Cardiac septum (tissue), 1 donor: Measurements from ENCODE around the gene ODF2. TPM values are rescaled to one million over a fixed set of nuclear protein-coding genes. Genes with fewer than 3 reads are reported as not detected.
"Not testable (repeated sequence)": the region's sequence is repeated elsewhere in the genome, so short reads cannot be mapped to it uniquely, and the experiment has no call there.

Experiments
- DNase-seq: peaks from one replicate; pipeline ENCODE4 v3.0.0-alpha.2; 2020; ENCODE audit warnings: low spot score
- intact Hi-C: fragments of 100-400 bp; cut with DNase I; formaldehyde crosslinking; loops from one replicate; pipeline ENCODE4 v1.14.0; 2022
- total RNA-seq: library from RNA; stranded (reverse); fragmentation: NEBNext Ultra II Directional; extraction: Animal tissue kit (Norgen Biotek cat#: 25700); gene quantifications from one replicate; pipeline ENCODE4 v1.2.1, GENCODE V29; 2021
- donor health status: DM: no; HTN: no; CAD: no.

ODF2 gene
- total RNA-seq, 1 donor from 2014 or later, result 20.8 TPM

GRCh38 chr9:128470560-128470959, 14.8 kb downstream of the ODF2 start:
- no peak for DNase-seq
- intact Hi-C loops, result no loop called here

- no peak for DNase-seq
- intact Hi-C loops, result no loop called here
These were observed 17.3 kb downstream of the ODF2 start for GRCh38 chr9:128473104-128473503.

GRCh38 chr9:128475867-128476266, 20.1 kb downstream of the ODF2 start:
- no peak for DNase-seq

GRCh38 chr9:128479262-128479661, 23.5 kb downstream of the ODF2 start:
- no peak for DNase-seq
- intact Hi-C loops, result no loop called here

More at GRCh38 chr9:128475867-128476266, 20.1 kb downstream of the ODF2 start:
- intact Hi-C loops, result no loop called here

GRCh38 chr9:128481561-128481960, 25.8 kb downstream of the ODF2 start:
- intact Hi-C loops, result no loop called here
- DNase-seq, result no peak

GRCh38 chr9:128482186-128482585, 26.4 kb downstream of the ODF2 start:
- intact Hi-C loops, result no loop called here
- no peak for DNase-seq

- no peak for DNase-seq
- intact Hi-C loops, result no loop called here
These were observed 29.0 kb downstream of the ODF2 start for GRCh38 chr9:128484686-128485413.

GRCh38 chr9:128485414-128485855, 29.6 kb downstream of the ODF2 start:
- no peak for DNase-seq
- intact Hi-C loops, result no loop called here

GRCh38 chr9:128486201-128486600, 30.4 kb downstream of the ODF2 start:
- no peak for DNase-seq
- intact Hi-C loops, result no loop called here

GRCh38 chr9:128493424-128493823, 37.6 kb downstream of the ODF2 start:
- no peak for DNase-seq
- intact Hi-C loops, result no loop called here

- peak; percentile 77 for DNase-seq
- intact Hi-C loops, result no loop called here
These were observed 38.4 kb downstream of the ODF2 start for GRCh38 chr9:128494108-128494745.

- intact Hi-C loops, result no loop called here
- peak; percentile 41 for DNase-seq
These were observed 38.9 kb downstream of the ODF2 start for GRCh38 chr9:128494746-128495129.

GRCh38 chr9:128495296-128495695, 39.5 kb downstream of the ODF2 start:
- intact Hi-C loops, result no loop called here
- no peak for DNase-seq

GRCh38 chr9:128495804-128496417, 40.1 kb downstream of the ODF2 start:
- intact Hi-C loops, result no loop called here

GRCh38 chr9:128497824-128498610, 42.2 kb downstream of the ODF2 start:
- intact Hi-C loops, result no loop called here
- no peak for DNase-seq

More at GRCh38 chr9:128495804-128496417, 40.1 kb downstream of the ODF2 start:
- DNase-seq, result no peak

GRCh38 chr9:128498911-128499310, 43.1 kb downstream of the ODF2 start:
- intact Hi-C loops, result no loop called here
- DNase-seq, result no peak

- no peak for DNase-seq
- intact Hi-C loops, result no loop called here
These were observed 44.1 kb downstream of the ODF2 start for GRCh38 chr9:128499920-128500319.

GRCh38 chr9:128503415-128503825, 47.6 kb downstream of the ODF2 start:
- intact Hi-C loops, result not testable (repeated sequence)

GRCh38 chr9:128503870-128504269, 48.1 kb downstream of the ODF2 start:
- intact Hi-C loops, result loop anchor here (2.0 kb wide), 1 partner anchor 47 kb away; the partner anchor contains the start of gene ODF2

More at GRCh38 chr9:128503415-128503825, 47.6 kb downstream of the ODF2 start:
- DNase-seq, result not testable (repeated sequence)

More at GRCh38 chr9:128503870-128504269, 48.1 kb downstream of the ODF2 start:
- DNase-seq, result no peak
